Upper lobe of left lung (tissue), 4 donors: ENCODE data around the gene MLST8.

Source experiments
- CTCF ChIP-seq, 6 experiments: fragments of 450-650 bp in 4 of 6; fragments of 200-600 bp in 2 of 6; sonication (generic) in 2 of 6; IDR thresholded peaks; one replicate each; pipeline ENCODE4 v1.5.1; 2016 to 2019; ENCODE audit warnings: antibody characterized with exemption in 6 of 6
- POLR2A ChIP-seq, 4 donors: fragments of 450-650 bp; IDR thresholded peaks; one replicate each; pipeline ENCODE4 v1.5.1; 2016 to 2017; ENCODE audit warnings: antibody characterized with exemption in 4 of 4, mild to moderate bottlenecking in 2 of 4

GRCh38 chr16:2191446-2191706, 13.9 kb upstream of the MLST8 start:
- no peak for TF ChIP-seq CTCF (IDR thresholded peaks at IDR 0.05)
- no peak for TF ChIP-seq POLR2A (IDR thresholded peaks at IDR 0.05)
